Measurements from ENCODE around the gene IGSF21. TPM values are rescaled to one million over a fixed set of nuclear protein-coding genes. Genes with fewer than 3 reads are reported as not detected.

IGSF21 gene
- total and polyA plus RNA-seq, 2 donors (not counting 3 experiments of a cell fraction or from before 2014, with no cell fraction given), result not detected

GRCh38 chr1:18261891-18262290 lies 154.3 kb downstream of the IGSF21 start:
- FAIRE-seq (no peak), DNase-seq (ENCODE audit: low read depth, low spot score) (no peak)
- H3K9me3 ChIP-seq (replicated peaks; ENCODE audit: control insufficient read depth, insufficient read depth, low read length), result no peaks in the 10 kb centered on the region
- BruUV-seq (replicated peaks), result no TSS peak
- no peaks in the 10 kb centered on the region for H4K20me1 ChIP-seq (replicated peaks; ENCODE audit: control insufficient read depth, extremely low read depth, insufficient read depth, low read length)
- H3K9ac ChIP-seq (replicated peaks; ENCODE audit: extremely low read depth, insufficient read depth, low read length), result no peak overlapping the region
- dilution Hi-C loops (cut with MboI; ENCODE audit: extremely low pct_ligation_motif_present, low sequenced_read_pairs) (no loop called here), intact Hi-C loops (cut with micrococcal nuclease) (no loop called here)
- H3K27ac ChIP-seq (ENCODE audit: insufficient read depth, low read depth, low read length), result no peak overlapping the region
- H2AFZ ChIP-seq (ENCODE audit: low read depth, low read length), result no peak overlapping the region
- H3K9me1 ChIP-seq (replicated peaks; ENCODE audit: control insufficient read depth, extremely low read depth, insufficient read depth, low read length), result no peaks in the 10 kb centered on the region
- TF ChIP-seq FOS (IDR thresholded peaks at IDR 0.05; ENCODE audit: borderline replicate concordance, insufficient read depth, low read length), result no peak
- ChIA-PET POLR2A (no interaction called here), CTCF (no interaction called here)
- H3K4me3 ChIP-seq (replicated peaks in 1 of 3; ENCODE audit: insufficient read depth in 1 of 3, low read depth in 1 of 3, low read length in 3 of 3), result no peak overlapping the region
- no peak overlapping the region for H3K4me2 ChIP-seq (ENCODE audit: insufficient read depth, low read length)
- no peaks in the 10 kb centered on the region for H3K79me2 ChIP-seq (ENCODE audit: control insufficient read depth, insufficient read depth, low read length)
- H3K36me3 ChIP-seq (ENCODE audit: control insufficient read depth in 2 of 2, extremely low read depth in 1 of 2, insufficient read depth in 2 of 2, low read length in 2 of 2), result no peaks in the 10 kb centered on the region
- H3K4me1 ChIP-seq (ENCODE audit: control insufficient read depth, extremely low read depth, insufficient read depth, low read length), result no peaks in the 10 kb centered on the region
- H3K27me3 ChIP-seq (ENCODE audit: control insufficient read depth in 2 of 2, insufficient read depth in 2 of 2, low read length in 2 of 2), result no peaks in the 10 kb centered on the region

- no peaks in the 10 kb centered on the region for H3K36me3 ChIP-seq (ENCODE audit: control insufficient read depth in 2 of 2, extremely low read depth in 1 of 2, insufficient read depth in 2 of 2, low read length in 2 of 2)
- H3K9me3 ChIP-seq (replicated peaks; ENCODE audit: control insufficient read depth, insufficient read depth, low read length), result no peaks in the 10 kb centered on the region
- no peak for TF ChIP-seq MAX (IDR thresholded peaks at IDR 0.05; ENCODE audit: insufficient read depth, insufficient read length)
- no peak for TF ChIP-seq POLR2AphosphoS5 (IDR thresholded peaks at IDR 0.05; ENCODE audit: insufficient read depth, low read depth, low read length)
- no peak for TF ChIP-seq POLR2A (IDR thresholded peaks at IDR 0.05; ENCODE audit: low read depth, low read length)
- TF ChIP-seq EZH2 (IDR thresholded peaks at IDR 0.05; ENCODE audit: borderline replicate concordance, low read depth, low read length, severe bottlenecking), result no peak
- no peak for TF ChIP-seq MYC (IDR thresholded peaks at IDR 0.05; ENCODE audit: low read depth, low read length)
- CTCF ChIA-PET, result no interaction called here
- no peak overlapping the region for H3K9ac ChIP-seq (replicated peaks; ENCODE audit: extremely low read depth, insufficient read depth, low read length)
- DNase-seq (ENCODE audit: low read depth, low spot score), result no peak
- no peak overlapping the region for H3K4me3 ChIP-seq (replicated peaks in 1 of 3; ENCODE audit: insufficient read depth in 1 of 3, low read depth in 1 of 3, low read length in 3 of 3)
- intact Hi-C loops (cut with micrococcal nuclease) (no loop called here), dilution Hi-C loops (cut with MboI; ENCODE audit: extremely low pct_ligation_motif_present, low sequenced_read_pairs) (no loop called here)
- no peak overlapping the region for H3K4me2 ChIP-seq (ENCODE audit: insufficient read depth, low read length)
- no peak overlapping the region for H3K27ac ChIP-seq (ENCODE audit: insufficient read depth, low read depth, low read length)
- POLR2A ChIA-PET, result no interaction called here
- BruUV-seq (replicated peaks), result no TSS peak
- no peaks in the 10 kb centered on the region for H4K20me1 ChIP-seq (replicated peaks; ENCODE audit: control insufficient read depth, extremely low read depth, insufficient read depth, low read length)
- no peaks in the 10 kb centered on the region for H3K4me1 ChIP-seq (ENCODE audit: control insufficient read depth, extremely low read depth, insufficient read depth, low read length)
- no peak overlapping the region for H2AFZ ChIP-seq (ENCODE audit: low read depth, low read length)
- no peaks in the 10 kb centered on the region for H3K27me3 ChIP-seq (ENCODE audit: control insufficient read depth in 2 of 2, insufficient read depth in 2 of 2, low read length in 2 of 2)
- H3K79me2 ChIP-seq (ENCODE audit: control insufficient read depth, insufficient read depth, low read length), result no peaks in the 10 kb centered on the region
- FAIRE-seq, result no peak
- no peaks in the 10 kb centered on the region for H3K9me1 ChIP-seq (replicated peaks; ENCODE audit: control insufficient read depth, extremely low read depth, insufficient read depth, low read length)
Measured at GRCh38 chr1:18262726-18263125, 155.1 kb downstream of the IGSF21 start.
